Lower leg skin (tissue), 4 donors: Measurements from ENCODE around the gene HILPDA. TPM values are rescaled to one million over a fixed set of nuclear protein-coding genes. Genes with fewer than 3 reads are reported as not detected.
A peak's percentile ranks its signal among the peaks of the same experiment; 100 is the strongest.
"Not testable (repeated sequence)": the region's sequence is repeated elsewhere in the genome, so short reads cannot be mapped to it uniquely, and the experiment has no call there.

Experiments used
- DNase-seq, 2 donors: peaks; one replicate each; pipeline ENCODE4 v3.0.0-alpha.2; 2019; ENCODE audit warnings: low spot score in 2 of 2
- H3K4me3 ChIP-seq: fragments of 200-600 bp; sonication (generic); 2 replicates; pipeline ENCODE4 v1.5.1; 2017; ENCODE audit warnings: mild to moderate bottlenecking, low read depth; ENCODE audit not compliant: poor library complexity, severe bottlenecking
- POLR2A ChIP-seq, 2 donors: fragments of 450-650 bp; IDR thresholded peaks; one replicate each; pipeline ENCODE4 v1.6.1; 2016 to 2017; ENCODE audit warnings: antibody characterized with exemption in 2 of 2, mild to moderate bottlenecking in 1 of 2, moderate library complexity in 1 of 2
- WGBS, 2 donors: methylation state at CpG; one replicate each; pipeline ENCODE4 v1.1.5; 2018; 5-methylcytosine and 5-hydroxymethylcytosine counted together
- intact Hi-C: fragments of 100-400 bp; cut with DNase I; formaldehyde crosslinking; loops from one replicate; pipeline ENCODE4 v1.15.0; 2023; ENCODE audit warnings: low total_unique reads
- total RNA-seq, 4 donors: library from RNA; depleted of rRNA; stranded (reverse); fragments of >200 nt; gene quantifications; one replicate each; pipeline ENCODE4 v1.1.0, GENCODE V29; 2016
- TF ChIP-seq, protein P1 (sequence below), 3 donors: fragments of 450-650 bp; IDR thresholded peaks; one replicate each; pipeline ENCODE4 v1.5.1; 2016; ENCODE audit warnings: antibody characterized with exemption in 3 of 3, mild to moderate bottlenecking in 3 of 3, moderate library complexity in 2 of 3

Gene HILPDA
- total RNA-seq, 4 donors from 2014 or later: 19.0 to 66.0 (median 35.8) TPM

DNA sequence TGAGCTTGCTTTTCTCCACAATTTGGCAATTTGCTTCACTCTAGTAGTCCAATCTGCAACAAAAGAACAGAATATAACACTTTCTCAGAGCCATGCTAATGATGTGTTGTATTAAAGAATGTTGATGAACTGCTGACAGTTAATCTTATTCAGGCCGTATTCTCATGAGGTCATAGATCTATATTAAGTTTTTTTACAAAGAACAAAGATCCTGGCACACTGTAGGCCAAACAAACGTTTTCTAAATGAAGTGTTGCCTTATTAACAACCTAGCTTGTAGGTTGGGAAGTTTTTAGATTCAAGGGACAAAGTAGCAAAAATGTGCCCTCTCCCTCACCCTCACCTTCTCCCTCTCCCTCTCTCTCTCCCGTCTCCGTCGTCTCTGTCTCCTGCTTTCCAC lies 6.8 kb downstream of the HILPDA start:
- DNase-seq: no peak
- no peak overlapping the region for H3K4me3 ChIP-seq
- TF ChIP-seq, protein P1, sequence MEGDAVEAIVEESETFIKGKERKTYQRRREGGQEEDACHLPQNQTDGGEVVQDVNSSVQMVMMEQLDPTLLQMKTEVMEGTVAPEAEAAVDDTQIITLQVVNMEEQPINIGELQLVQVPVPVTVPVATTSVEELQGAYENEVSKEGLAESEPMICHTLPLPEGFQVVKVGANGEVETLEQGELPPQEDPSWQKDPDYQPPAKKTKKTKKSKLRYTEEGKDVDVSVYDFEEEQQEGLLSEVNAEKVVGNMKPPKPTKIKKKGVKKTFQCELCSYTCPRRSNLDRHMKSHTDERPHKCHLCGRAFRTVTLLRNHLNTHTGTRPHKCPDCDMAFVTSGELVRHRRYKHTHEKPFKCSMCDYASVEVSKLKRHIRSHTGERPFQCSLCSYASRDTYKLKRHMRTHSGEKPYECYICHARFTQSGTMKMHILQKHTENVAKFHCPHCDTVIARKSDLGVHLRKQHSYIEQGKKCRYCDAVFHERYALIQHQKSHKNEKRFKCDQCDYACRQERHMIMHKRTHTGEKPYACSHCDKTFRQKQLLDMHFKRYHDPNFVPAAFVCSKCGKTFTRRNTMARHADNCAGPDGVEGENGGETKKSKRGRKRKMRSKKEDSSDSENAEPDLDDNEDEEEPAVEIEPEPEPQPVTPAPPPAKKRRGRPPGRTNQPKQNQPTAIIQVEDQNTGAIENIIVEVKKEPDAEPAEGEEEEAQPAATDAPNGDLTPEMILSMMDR (IDR thresholded peaks at IDR 0.05): no peak
- TF ChIP-seq POLR2A (IDR thresholded peaks at IDR 0.05): no peak
- intact Hi-C loops: loop anchor here (5.0 kb wide), 1 partner anchor 35 kb away; no protein-coding TSS in a partner anchor
- 73 to 83% methylated on average over 5 of the region's 5 CpGs for WGBS, 2 donors

DNA sequence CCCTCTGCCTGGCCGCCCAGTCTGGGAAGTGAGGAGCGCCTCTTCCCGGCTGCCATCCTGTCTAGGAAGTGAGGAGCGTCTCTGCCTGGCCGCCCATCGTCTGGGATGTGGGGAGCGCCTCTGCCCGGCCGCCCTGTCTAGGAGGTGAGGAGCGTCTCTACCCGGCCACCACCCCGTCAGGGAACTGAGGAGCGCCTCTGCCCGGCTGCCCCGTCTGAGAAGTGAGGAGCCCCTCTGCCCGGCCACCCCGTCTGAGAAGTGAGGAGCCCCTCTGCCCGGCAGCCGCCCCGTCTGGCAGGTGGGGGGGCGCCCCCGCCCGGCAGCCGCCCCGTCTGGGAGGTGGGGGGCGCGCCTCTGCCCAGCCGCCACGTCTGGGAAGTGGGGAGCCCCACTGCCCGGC lies 7.7 kb downstream of the HILPDA start:
- not testable (repeated sequence) for DNase-seq, H3K4me3 ChIP-seq
- intact Hi-C loops: loop anchor here (5.0 kb wide), 1 partner anchor 36 kb away; no protein-coding TSS in a partner anchor
- WGBS, 2 donors: 96 to 97% methylated on average over 9 to 19 of the region's 30 CpGs

DNA sequence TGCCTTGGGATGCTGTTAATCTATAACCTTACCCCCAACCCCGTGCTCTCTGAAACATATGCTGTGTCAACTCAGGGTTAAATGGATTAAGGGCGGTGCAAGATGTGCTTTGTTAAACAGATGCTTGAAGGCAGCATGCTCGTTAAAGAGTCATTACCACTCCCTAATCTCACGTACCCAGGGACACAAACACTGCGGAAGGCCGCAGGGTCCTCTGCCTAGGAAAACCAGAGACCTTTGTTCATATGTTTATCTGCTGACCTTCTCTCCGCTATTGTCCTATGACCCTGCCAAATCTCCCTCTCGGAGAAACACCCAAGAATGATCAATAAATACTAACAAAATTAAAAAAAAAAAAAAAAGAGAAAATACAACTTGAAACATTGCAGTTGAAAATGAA lies 8.3 kb downstream of the HILPDA start:
- not testable (repeated sequence) for H3K4me3 ChIP-seq, DNase-seq
- 70 to 82% methylated on average over 8 of the region's 8 CpGs for WGBS, 2 donors
- intact Hi-C loops: loop anchor here (5.0 kb wide), 1 partner anchor 37 kb away; no protein-coding TSS in a partner anchor

DNA sequence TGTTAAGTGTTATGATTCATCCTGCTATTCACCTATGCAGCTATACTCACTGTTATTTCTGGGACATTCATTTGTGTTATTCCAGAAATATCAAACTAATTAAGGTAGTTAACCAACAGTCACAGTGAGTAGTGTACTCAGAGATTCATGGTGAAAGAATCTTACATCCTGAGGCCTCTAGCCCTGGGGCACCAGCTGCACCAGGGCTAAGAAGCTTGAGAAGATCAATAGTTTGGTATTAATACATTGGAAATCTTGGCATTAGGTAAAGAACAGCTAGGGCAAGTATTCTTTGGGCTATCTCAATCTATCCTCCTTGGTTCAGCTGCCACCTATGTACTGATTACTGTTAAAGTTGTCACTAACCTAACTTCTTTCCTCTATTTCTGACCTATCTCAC lies 11.2 kb downstream of the HILPDA start:
- DNase-seq, intact Hi-C loops, H3K4me3 ChIP-seq: not testable (repeated sequence)

DNA sequence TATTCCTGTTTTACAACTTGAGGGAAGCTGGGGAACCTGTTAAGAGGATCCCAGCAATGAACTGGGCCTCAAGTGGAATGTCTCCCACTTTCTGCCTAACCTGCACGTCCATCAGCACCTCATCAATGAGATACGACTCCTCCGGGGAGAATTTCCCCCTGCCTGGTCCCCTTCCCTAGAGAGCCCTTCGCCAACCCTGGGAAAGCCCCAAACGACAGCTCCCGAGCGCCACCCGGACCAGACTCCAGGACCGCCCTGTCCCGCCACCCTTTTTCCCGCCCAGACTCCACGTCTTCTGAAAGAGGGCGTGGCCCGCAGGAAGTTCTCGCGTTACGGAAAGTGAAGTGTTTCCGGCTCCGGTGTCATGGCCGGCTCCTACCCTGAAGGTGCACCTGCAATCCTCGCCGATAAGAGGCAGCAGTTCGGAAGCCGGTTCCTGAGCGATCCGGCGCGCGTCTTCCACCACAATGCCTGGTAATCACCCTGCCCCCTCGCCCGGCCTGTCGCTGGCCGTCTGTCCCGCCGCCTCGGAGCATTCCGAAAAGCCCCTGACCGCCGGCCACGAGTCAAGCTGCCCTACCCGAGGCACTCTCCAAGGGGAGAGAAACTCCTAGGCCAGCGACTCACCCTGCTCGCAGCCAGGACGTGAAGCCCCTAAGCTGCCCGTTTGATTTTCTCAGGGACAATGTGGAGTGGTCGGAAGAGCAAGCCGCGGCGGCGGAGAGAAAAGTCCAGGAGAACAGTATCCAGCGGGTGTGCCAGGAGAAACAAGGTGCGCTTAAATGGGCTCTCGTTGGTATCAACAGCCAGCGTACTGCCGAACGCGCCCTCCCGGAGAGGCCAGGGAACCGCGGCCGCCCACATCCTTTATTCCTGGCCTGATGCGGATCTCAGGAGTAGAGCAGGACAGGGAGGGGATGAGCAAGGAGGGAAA lies 21.0 kb downstream of the HILPDA start, which contains the start of gene METTL2B:
METTL2B (plus strand) TSS at position 347 of the 934 bp plus-strand sequence; CDS start at position 365, 18 bp downstream.
- intact Hi-C loops: loop anchor here (10.0 kb wide), 1 partner anchor 408 kb away; no protein-coding TSS in a partner anchor
- 0% methylated on average over 45 to 62 of the region's 62 CpGs for WGBS, 2 donors
- peak; percentile 92 to 98 for DNase-seq
- peak within 1 kb of the TSS; percentile 89 for H3K4me3 ChIP-seq

DNA sequence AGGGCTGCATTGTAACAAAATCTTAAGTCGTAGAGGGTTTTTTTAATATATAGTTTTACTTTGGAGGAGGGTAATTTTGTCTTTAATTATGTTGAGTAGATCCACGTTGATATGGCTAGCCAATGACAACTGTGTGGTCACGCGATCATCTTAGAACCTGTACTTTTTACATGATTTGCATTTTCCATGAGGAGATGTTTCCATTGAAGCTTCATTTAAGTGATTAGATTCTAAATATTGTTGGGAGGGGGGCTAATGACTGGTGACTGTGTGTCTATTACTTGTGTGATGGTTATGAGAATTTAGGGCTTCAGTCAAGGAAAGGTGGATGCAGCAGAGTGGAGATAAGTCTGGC lies 21.6 kb downstream of the HILPDA start:
- WGBS, 2 donors: 4 to 5% methylated on average over 4 of the region's 4 CpGs
- not testable (repeated sequence) for DNase-seq
- H3K4me3 ChIP-seq: peak overlapping the region; percentile 89
- intact Hi-C loops: loop anchor here (10.0 kb wide), 1 partner anchor 407 kb away; no protein-coding TSS in a partner anchor

DNA sequence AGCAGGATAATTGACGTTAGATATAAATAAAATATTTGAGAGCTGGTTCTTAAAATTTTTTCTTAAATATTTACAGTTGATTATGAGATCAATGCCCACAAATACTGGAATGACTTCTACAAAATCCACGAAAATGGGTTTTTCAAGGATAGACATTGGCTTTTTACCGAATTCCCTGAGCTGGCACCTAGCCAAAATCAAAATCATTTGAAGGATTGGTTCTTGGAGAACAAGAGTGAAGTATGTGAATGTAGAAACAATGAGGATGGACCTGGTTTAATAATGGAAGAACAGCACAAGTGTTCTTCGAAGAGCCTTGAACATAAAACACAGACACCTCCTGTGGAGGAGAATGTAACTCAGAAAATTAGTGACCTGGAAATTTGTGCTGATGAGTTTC lies 23.4 kb downstream of the HILPDA start:
- WGBS, 2 donors: 75 to 81% methylated on average over 4 of the region's 4 CpGs
- intact Hi-C loops: loop anchor here (10.0 kb wide), 1 partner anchor 406 kb away; no protein-coding TSS in a partner anchor
- DNase-seq, H3K4me3 ChIP-seq: not testable (repeated sequence)

DNA sequence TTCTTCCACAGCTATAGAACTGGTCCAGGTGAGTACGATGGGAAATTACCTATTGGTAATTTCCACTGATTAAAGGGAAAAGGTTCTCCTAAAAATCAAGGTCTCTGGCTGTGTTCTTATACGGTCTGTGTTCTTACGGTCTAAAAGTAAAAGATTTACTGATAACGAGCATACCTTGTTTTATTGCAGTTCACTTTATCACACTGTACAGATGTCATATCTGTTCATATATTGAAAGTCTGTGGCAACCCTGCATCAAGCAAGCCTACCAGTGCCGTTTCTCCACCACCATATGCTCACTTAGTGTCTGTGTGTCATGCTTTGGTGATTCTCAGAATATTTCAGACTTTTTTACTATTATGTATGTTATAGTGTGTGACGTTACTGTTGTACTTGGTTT lies 32.5 kb downstream of the HILPDA start:
- DNase-seq, intact Hi-C loops, H3K4me3 ChIP-seq: not testable (repeated sequence)
- 89 to 90% methylated on average over 6 of the region's 6 CpGs for WGBS, 2 donors

DNA sequence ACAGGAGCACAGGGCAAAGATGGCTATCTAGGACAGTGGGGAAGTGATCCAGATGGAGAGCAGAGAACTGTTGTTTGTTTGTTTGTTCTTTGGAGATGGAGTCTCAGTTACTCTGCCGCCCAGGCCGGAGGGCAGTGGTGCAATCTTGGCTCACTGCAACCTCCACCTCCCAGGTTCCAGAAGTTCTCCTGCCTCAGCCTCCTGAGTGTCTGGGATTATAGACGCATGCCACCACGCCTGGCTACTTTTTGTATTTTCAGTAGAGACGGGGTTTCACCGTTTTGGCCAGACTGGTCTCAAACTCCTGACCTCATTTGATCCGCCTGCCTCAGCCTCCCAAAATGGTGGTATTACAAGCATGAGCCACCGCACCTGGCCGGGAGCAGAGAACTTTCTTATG lies 41.7 kb downstream of the HILPDA start:
- no peak overlapping the region for H3K4me3 ChIP-seq
- intact Hi-C loops: no loop called here
- no peak for DNase-seq
- TF ChIP-seq POLR2A (IDR thresholded peaks at IDR 0.05): no peak
- TF ChIP-seq, protein P1 (IDR thresholded peaks at IDR 0.05): no peak
- 86 to 94% methylated on average over 9 of the region's 9 CpGs for WGBS, 2 donors

DNA sequence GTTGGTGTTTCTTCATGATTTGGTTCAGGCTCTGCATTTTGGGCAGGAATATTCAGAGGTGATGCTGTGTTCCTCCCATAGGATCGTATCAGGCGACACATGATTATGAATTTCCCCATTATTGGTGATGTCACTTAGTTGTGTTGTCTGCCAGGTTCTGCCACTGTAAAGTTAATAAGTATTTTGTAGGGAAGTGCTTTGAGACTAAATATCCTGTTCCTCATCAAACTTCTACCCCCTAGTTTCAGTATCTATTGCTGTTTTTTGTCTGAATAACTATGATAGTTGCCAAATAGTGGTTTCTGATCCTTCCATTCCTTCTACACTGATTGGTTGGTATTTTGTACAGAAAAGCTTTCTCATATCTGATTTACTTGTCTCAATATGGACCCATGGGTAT lies 49.7 kb downstream of the HILPDA start:
- DNase-seq, intact Hi-C loops, H3K4me3 ChIP-seq: not testable (repeated sequence)
- 83 to 95% methylated on average over 2 of the region's 2 CpGs for WGBS, 2 donors

DNA sequence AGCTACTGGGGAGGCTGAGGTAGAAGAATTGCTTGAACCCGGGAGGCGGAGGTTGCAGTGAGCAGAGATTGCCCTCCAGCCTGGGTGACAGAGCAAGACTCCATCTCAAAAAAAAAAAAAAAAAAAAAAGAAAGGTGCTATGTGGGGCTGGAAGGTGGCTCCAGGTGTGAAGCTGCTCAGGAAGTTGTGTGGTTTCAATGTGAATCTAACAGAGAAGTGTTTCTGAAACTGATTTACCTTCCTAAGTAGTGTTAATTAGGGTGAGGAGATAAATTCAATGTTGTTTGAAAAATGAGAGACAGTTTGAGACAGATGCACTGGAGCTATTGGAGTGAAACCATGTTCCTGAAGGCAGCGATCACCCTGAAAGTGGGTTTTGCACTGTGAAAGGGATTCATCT lies 51.1 kb downstream of the HILPDA start:
- intact Hi-C loops, DNase-seq, H3K4me3 ChIP-seq: not testable (repeated sequence)
- 91 to 100% methylated on average over 3 of the region's 3 CpGs for WGBS, 2 donors

DNA sequence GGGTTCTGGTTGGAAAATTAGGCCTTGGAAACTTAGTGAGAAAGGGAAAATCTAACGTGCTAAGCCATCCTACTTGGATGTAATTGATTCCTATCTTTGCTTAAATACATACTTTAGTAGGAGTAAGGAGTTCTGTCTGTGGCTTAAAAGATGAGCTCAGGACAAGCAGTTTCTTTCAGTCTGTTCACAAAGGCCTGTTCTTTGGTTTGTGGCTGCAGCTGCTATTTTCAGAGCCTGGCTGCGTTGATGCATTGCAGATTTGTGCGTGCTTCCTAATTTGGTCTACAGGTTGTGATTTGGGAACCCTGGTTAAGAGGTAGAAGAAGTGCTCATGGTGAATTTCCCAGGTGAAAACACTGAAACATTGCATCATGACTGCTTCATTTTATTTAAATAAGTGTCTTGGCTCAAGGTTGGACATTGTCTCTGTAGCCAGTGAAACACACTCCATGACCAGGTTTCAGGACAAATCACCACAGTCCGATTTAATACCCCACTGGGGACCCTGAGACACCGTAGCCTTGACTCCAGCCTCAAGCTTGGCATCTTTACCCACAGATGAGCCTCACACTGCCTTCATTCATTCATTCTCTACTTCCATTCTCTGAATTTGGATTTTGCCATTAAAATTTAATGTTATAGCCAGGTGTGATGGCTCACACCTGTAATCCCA lies 51.8 kb downstream of the HILPDA start:
- intact Hi-C loops, DNase-seq, H3K4me3 ChIP-seq: not testable (repeated sequence)
- 79 to 90% methylated on average over 5 of the region's 5 CpGs for WGBS, 2 donors
